Measurements from ENCODE around the gene PCID2.

PCID2 gene

DNA sequence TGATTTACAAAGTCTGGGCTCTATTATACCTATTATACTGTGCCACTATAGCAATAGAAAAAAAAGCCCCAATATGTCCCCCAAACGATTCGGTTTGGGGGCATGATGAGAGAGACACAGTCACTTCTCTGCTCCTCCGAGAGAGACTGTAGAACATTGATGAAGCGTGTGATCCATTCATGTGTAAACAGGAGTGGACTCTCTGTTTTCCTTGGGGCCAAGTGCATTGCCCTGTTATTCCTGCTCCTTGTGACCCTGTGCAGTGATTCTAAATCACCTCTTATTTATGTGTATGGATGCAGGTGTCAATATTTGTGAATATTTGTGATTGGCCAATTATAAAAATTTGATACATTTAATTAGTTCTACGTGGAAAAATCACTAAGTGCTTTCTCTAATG, 68.9 kb downstream of the PCID2 start:
- TF ChIP-seq EZH2 (IDR thresholded peaks at IDR 0.05; ENCODE audit: borderline replicate concordance, low read length): no peak
- TF ChIP-seq, protein P1, sequence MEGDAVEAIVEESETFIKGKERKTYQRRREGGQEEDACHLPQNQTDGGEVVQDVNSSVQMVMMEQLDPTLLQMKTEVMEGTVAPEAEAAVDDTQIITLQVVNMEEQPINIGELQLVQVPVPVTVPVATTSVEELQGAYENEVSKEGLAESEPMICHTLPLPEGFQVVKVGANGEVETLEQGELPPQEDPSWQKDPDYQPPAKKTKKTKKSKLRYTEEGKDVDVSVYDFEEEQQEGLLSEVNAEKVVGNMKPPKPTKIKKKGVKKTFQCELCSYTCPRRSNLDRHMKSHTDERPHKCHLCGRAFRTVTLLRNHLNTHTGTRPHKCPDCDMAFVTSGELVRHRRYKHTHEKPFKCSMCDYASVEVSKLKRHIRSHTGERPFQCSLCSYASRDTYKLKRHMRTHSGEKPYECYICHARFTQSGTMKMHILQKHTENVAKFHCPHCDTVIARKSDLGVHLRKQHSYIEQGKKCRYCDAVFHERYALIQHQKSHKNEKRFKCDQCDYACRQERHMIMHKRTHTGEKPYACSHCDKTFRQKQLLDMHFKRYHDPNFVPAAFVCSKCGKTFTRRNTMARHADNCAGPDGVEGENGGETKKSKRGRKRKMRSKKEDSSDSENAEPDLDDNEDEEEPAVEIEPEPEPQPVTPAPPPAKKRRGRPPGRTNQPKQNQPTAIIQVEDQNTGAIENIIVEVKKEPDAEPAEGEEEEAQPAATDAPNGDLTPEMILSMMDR (IDR thresholded peaks at IDR 0.05; ENCODE audit: low read length): no peak
- Histone ChIP-seq H3K9ac (ENCODE audit: low read length) (no peak overlapping the region), H3F3A (ENCODE audit: insufficient read depth, low read length) (no peaks in the 10 kb centered on the region), H3K27ac (ENCODE audit: low read depth, low read length, poor library complexity, severe bottlenecking) (no peak overlapping the region), H3K27me3 (ENCODE audit: insufficient read depth, low read length) (peaks cover 19% of the 10 kb centered on the region), H3K9me2 (ENCODE audit: low read depth, low read length) (no peaks in the 10 kb centered on the region), H3K4me2 (ENCODE audit: low read length) (no peak overlapping the region), H3K79me2 (ENCODE audit: insufficient read depth, low read length) (no peaks in the 10 kb centered on the region), H2AFZ (ENCODE audit: low read length) (no peak overlapping the region), H3K9me3 (ENCODE audit: low read length) (no peaks in the 10 kb centered on the region), H3K36me3 (ENCODE audit: insufficient read depth, low read length) (no peaks in the 10 kb centered on the region), H3K4me1 (ENCODE audit: insufficient read depth, low read length, severe bottlenecking) (no peaks in the 10 kb centered on the region), H3K4me3 (ENCODE audit: low read depth, low read length, poor library complexity, severe bottlenecking) (no peak overlapping the region), H4K20me1 (ENCODE audit: insufficient read depth, low read length) (no peaks in the 10 kb centered on the region)

- no peaks in the 10 kb centered on the region for H3K4me1 ChIP-seq (ENCODE audit: insufficient read depth, low read length, severe bottlenecking)
- H3K36me3 ChIP-seq (ENCODE audit: insufficient read depth, low read length): no peaks in the 10 kb centered on the region
- H4K20me1 ChIP-seq (ENCODE audit: insufficient read depth, low read length): no peaks in the 10 kb centered on the region
- H3K27me3 ChIP-seq (ENCODE audit: insufficient read depth, low read length): peaks cover 13% of the 10 kb centered on the region
- no peak overlapping the region for H3K9ac ChIP-seq (ENCODE audit: low read length)
- H3K79me2 ChIP-seq (ENCODE audit: insufficient read depth, low read length): no peaks in the 10 kb centered on the region
- no peaks in the 10 kb centered on the region for H3K9me2 ChIP-seq (ENCODE audit: low read depth, low read length)
- TF ChIP-seq, protein P1 (IDR thresholded peaks at IDR 0.05; ENCODE audit: low read length): no peak
- no peak for TF ChIP-seq EZH2 (IDR thresholded peaks at IDR 0.05; ENCODE audit: borderline replicate concordance, low read length)
- H2AFZ ChIP-seq (ENCODE audit: low read length): no peak overlapping the region
- H3F3A ChIP-seq (ENCODE audit: insufficient read depth, low read length): no peaks in the 10 kb centered on the region
- H3K4me3 ChIP-seq (ENCODE audit: low read depth, low read length, poor library complexity, severe bottlenecking): no peak overlapping the region
- H3K9me3 ChIP-seq (ENCODE audit: low read length): no peaks in the 10 kb centered on the region
- H3K4me2 ChIP-seq (ENCODE audit: low read length): no peak overlapping the region
- no peak overlapping the region for H3K27ac ChIP-seq (ENCODE audit: low read depth, low read length, poor library complexity, severe bottlenecking)
Observed at GRCh38 chr13:113138792-113139551, 69.5 kb downstream of the PCID2 start.

DNA sequence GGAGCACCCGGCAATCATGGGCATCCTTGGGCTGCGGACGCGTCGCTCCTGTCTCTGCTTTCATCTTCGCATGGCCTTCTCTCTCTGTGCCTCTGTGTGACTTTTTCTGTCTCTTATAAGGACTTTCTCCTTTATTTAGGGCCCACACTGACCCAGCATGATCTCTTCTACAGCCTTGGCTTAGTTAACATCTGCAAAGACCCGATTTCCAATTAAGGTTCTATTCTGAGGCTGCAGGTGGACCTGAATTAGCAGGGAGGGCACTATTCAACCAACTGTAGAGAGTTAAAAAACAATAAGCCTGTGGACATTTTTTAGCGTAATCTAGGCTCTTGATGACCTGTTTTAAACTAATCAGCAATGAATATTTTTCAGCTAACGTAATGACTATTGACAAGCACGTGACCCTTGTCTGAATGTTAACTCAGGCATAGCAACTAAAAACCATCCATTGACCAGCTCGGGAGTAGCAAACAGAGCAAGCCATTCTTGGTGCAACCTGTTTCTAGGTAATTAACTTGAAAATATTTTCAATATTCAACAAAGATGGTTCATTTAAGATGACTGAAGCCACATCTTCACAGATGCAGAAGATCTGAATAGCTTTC, 70.7 kb downstream of the PCID2 start:
- Histone ChIP-seq H3K4me3 (ENCODE audit: low read depth, low read length, poor library complexity, severe bottlenecking) (no peak overlapping the region), H3F3A (ENCODE audit: insufficient read depth, low read length) (no peaks in the 10 kb centered on the region), H2AFZ (ENCODE audit: low read length) (no peak overlapping the region), H3K9me2 (ENCODE audit: low read depth, low read length) (no peaks in the 10 kb centered on the region), H3K79me2 (ENCODE audit: insufficient read depth, low read length) (no peaks in the 10 kb centered on the region), H3K27me3 (ENCODE audit: insufficient read depth, low read length) (peaks cover 4% of the 10 kb centered on the region; the same call in 1 of the 2 replicates), H4K20me1 (ENCODE audit: insufficient read depth, low read length) (no peaks in the 10 kb centered on the region), H3K36me3 (ENCODE audit: insufficient read depth, low read length) (no peaks in the 10 kb centered on the region), H3K9me3 (ENCODE audit: low read length) (no peaks in the 10 kb centered on the region), H3K4me2 (ENCODE audit: low read length) (no peak overlapping the region), H3K9ac (ENCODE audit: low read length) (no peak overlapping the region), H3K4me1 (ENCODE audit: insufficient read depth, low read length, severe bottlenecking) (no peaks in the 10 kb centered on the region), H3K27ac (ENCODE audit: low read depth, low read length, poor library complexity, severe bottlenecking) (no peak overlapping the region)
- TF ChIP-seq EZH2 (IDR thresholded peaks at IDR 0.05; ENCODE audit: borderline replicate concordance, low read length): no peak
- TF ChIP-seq, protein P1 (IDR thresholded peaks at IDR 0.05; ENCODE audit: low read length): no peak

All from OCI-LY1 (cell line).